SIG-M5 (cell line): ENCODE results near the gene YWHAE.
"Not testable (repeated sequence)": the region's sequence is repeated elsewhere in the genome, so short reads cannot be mapped to it uniquely, and the experiment has no call there.

Experiments
- DNase-seq: peaks from one replicate; lab custom pipeline; 2025; lab: John Stamatoyannopoulos, UW

Gene YWHAE

GRCh38 chr17:1325766-1326165 lies 74.3 kb downstream of the YWHAE start:
- DNase-seq, result no peak

DNA sequence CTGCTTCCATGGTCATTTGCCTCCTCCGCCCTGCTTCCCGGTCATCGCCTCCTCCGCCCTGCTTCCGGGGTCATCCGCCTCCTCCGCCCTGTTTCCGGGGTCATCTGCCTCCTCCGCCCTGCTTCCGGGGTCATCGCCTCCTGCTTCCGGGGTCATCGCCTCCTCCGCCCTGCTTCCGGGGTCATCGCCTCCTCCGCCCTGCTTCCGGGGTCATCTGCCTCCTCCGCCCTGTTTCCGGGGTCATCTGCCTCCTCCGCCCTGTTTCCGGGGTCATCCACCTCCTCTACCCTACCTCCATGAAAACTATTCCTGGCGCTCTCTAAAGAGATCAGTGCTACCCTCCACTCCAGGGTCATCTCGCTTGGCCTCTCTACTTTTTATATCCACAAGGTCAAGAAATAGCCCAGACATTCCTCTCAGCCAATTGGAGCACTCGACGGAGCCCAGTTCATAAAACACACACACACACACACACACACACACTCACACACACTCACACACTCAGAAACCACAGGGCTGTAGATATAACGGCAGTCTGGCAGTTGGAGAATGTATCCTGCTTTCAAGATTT lies 75.7 kb downstream of the YWHAE start:
- no peak for DNase-seq

GRCh38 chr17:1323336-1323735 lies 76.7 kb downstream of the YWHAE start:
- no peak for DNase-seq

DNA sequence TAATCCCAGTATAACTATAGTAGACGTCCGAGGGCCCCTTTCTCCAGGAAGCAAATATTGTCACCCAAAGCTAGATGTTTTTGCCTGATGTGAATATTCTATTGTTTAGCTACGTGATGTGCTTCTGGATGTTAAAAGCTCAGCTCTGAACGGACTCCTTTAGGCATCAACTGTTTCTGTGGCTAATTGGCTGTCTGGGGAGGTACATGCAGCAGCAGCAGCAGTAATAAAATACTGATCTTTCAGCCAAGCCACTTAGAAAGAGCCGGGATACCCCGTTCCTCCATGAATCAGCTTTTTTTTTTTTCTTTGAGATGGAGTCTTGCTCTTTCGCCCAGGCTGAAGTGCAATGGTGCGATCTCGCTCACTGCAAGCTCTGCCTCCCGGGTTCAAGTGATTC lies 77.5 kb downstream of the YWHAE start:
- no peak for DNase-seq

DNA sequence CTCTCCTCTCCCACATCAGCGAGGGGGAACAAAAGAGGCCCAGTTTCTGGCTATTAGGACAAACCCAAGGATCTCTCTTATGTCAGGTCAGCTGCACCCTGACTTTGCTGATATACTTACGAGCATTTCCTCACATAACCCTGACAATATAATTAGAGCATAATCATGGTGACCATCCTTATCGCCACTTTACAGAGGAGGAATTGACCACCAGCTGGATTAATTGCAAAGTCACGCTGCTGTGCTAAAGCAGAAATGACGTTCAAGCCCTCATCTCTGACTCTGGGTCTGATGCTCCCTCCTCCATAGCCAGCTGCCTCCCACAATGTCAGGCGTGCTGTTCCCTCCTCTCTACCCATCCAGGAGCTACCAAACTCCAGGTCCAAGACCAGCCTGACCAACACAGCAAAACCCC lies 78.0 kb downstream of the YWHAE start:
- no peak for DNase-seq

DNA sequence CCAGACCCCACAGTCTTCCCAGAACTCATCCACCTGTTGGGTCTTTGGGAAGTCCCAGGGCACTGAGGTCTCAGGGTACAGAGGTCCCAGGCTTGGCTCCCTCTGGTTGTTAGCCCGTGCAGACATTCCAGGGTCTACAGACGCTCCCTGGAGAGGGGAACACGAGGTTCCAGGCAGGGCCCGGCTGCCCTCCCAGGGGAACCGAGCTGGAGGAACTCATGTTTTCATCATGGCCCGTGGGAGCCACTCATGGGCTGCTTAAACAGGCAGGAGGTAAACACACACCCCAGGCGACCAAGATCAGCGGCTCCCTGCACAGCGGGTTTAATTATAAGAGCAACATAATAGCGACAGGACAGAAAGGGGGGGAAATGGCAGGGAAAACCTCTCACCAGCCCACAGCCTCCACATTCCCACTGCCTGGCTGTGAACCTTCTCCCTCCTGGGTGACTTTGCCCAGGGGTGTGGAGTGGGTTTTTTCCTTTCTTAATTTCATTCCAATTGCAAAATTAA lies 84.1 kb downstream of the YWHAE start:
- no peak for DNase-seq

GRCh38 chr17:1315409-1315808 lies 84.6 kb downstream of the YWHAE start:
- no peak for DNase-seq

DNA sequence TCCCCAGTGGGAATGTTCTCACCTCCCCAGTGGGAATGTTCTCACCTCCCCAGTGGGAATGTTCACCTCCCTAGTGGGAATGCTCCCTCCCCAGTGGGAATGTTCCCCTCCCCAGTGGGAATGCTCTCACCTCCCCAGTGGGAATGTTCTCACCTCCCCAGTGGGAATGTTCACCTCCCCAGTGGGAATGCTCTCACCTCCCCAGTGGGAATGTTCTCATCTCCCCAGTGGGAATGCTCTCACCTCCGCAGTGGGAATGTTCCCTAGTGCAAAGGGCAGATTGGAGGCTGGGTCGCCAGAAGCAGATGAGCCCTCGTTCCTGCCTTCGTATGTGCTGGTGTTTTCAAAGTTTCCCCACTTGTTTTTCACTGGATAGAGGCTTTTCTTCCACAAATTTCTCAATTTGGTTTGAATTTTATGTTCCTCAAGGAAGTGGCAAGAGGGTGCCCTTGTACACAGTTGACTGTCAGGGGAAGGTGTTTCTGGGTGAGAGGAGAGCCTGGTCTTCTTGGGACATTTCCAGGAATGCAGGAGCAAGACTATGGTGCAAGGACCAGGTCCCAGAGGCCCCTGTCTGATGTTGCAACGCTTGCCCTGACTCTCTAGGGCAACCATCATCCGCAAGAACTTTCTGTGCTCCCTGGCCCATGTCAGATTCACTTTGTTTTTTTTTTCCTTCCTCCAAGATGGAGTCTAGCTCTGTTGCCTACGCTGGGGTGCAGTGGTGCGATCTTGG lies 86.6 kb downstream of the YWHAE start:
- DNase-seq, result no peak

DNA sequence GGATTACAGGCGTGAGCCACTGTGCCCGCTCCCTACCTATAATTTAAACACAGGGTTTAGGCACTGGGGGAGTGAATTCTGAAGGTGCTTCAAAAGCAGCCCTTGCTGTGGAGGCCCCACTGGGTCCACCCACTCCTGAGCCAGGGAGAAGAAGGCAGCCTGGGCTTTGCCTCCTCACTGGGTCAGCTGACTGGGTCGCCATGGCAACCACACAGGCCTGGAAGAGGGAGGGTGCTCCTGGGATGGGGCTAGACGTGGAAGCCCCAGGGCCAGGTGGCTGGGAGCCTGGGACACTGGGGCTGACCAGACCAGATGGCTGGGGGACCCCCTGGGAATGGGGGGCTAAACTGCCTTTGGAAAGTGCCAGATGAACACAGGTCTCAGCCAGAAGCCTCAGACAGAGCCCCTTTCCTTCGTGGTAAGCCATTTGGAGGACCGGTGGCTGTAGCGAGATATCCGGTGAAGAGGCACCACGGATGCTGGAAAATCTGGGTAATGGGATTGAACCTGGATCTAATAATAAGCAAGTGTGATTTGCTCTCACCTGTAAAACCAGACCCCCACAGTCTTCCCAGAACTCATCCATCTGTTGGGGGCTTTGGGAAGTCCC lies 87.7 kb downstream of the YWHAE start:
- no peak for DNase-seq

GRCh38 chr17:1307829-1308228 lies 92.2 kb downstream of the YWHAE start:
- DNase-seq, result not testable (repeated sequence)

DNA sequence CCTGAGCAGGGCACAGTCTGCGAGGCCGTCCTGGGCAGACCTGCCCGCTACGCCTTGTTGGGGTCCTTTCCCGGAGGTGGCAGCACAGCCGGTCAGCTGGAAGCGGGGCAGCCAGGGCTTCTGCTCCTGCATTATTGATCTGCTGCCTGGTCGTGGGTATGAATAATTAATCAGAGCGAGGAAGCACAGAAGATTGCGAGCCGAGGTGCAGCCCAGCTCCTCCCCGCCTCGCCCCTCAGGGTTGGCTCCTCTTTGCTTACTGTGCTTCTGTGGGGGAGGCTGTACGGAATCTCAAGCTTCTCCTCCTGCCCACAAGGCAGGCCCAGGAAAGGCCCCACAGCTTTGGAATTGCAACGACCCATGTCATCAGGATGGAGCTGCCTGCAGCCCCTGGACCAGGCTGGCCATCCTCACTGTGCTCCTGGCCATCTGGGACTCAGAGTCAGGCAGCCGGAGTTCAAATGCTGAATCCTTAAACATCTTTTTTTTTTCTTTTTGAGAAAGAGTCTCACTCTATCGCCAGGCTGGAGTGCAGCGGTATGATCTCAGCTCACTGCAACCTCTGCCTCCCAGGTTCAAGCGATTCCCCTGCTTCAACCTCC lies 95.0 kb downstream of the YWHAE start:
- no peak for DNase-seq

DNA sequence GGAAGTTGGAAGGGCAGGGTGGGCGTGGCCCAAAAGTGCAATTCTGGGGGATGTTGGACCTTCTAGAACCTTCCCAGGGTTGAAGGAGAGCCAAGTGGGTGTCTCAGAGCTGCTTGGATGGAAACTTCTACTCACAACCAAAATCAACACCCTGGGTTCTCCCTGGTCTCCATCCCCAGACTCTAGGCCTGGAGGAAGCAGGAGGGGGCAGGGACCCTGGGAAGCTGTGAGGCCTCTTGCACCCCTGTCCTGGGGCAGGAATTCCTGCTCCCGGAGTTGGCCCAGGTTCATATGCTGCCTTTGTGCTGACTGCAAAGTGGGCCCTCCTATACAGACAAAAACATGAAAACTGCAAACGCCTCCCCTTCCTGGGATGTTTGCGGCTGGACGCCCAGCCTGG lies 95.5 kb downstream of the YWHAE start:
- DNase-seq, result no peak

- DNase-seq, result no peak
These were observed 97.3 kb downstream of the YWHAE start for GRCh38 chr17:1302761-1303160.

DNA sequence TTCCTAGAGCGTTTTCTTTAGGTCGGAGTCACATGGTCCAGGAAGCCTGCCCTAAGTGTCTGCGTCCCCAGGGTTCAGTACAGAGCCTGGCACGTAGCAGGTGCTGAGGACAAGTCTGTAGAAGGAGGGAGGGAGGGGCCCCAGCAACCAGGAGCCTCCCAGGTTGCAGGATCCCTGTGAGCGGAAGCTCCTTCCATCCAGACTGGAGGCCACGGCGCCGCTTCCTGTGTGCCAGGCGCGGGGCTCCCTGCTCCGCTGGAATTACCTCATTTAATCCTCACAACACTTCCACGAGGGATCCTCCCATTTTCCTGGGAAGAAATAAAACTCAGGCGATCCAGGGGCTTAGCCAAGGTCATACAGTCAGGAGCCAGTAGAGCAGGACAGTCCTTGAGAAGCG lies 98.5 kb downstream of the YWHAE start:
- no peak for DNase-seq

DNA sequence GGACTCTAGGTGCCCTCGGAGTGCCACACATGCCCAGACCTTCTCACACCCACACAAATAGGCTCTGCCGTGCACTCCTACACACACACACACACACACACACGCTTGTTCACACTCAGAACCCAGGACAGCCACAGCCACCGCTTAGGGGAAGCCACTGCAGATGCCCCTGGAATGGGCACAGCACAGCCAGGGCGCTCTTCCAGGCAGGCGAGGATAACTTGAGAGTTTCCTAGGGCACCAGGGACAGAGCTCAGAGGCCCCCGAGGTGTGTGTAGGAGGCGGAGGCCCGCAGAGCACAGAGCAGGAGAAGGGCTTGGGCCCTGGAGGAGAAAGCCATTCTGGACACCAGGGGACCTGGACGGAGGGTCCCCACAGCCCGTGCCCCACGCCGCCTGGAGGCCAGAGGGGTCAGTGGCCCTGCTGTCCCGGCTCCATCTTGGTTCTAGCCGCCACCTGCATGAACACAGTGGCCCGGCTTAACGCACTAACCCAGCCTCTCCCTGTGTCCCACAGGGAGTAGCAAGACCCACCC lies 99.6 kb downstream of the YWHAE start:
- DNase-seq, result no peak

- no peak for DNase-seq
These were observed 100.3 kb downstream of the YWHAE start for GRCh38 chr17:1299552-1300370.

GRCh38 chr17:1298606-1299005 lies 101.4 kb downstream of the YWHAE start:
- DNase-seq, result no peak
